Neuronal stem cell (in vitro differentiated cells): Measurements from ENCODE around the gene FBXL7.

Experiments
- DNase-seq: peaks from one replicate; pipeline ENCODE4 v3.0.0-alpha.2; 2013; ENCODE audit warnings: low spot score
- H2AFZ ChIP-seq: one replicate; pipeline ENCODE4 v1.6.1; 2013; ENCODE audit warnings: mild to moderate bottlenecking, low read length, inconsistent platforms
- H2AK5ac ChIP-seq: 2 replicates; pipeline ENCODE4 v1.6.1; 2013; ENCODE audit warnings: low read depth, mild to moderate bottlenecking, inconsistent platforms, low read length, moderate library complexity, mixed read lengths
- H2BK120ac ChIP-seq: 2 replicates; pipeline ENCODE4 v1.6.1; 2013; ENCODE audit warnings: low read depth, mild to moderate bottlenecking, inconsistent platforms, low read length, moderate library complexity, mixed read lengths
- H2BK12ac ChIP-seq: one replicate; pipeline ENCODE4 v1.6.1; 2013; ENCODE audit warnings: low read length, inconsistent platforms
- H2BK15ac ChIP-seq: 2 replicates; pipeline ENCODE4 v1.6.1; 2013; ENCODE audit warnings: mild to moderate bottlenecking, low read length, inconsistent platforms, mixed read lengths
- H2BK5ac ChIP-seq: one replicate; pipeline ENCODE4 v1.6.1; 2013; ENCODE audit warnings: inconsistent platforms, mild to moderate bottlenecking, low read length, moderate library complexity
- H3K14ac ChIP-seq: one replicate; pipeline ENCODE4 v1.6.1; 2013; ENCODE audit warnings: low read length, inconsistent platforms
- H3K18ac ChIP-seq: 2 replicates; pipeline ENCODE4 v1.6.1; 2013; ENCODE audit warnings: low read length, inconsistent platforms
- H3K23ac ChIP-seq: 2 replicates; pipeline ENCODE4 v1.6.1; 2013; ENCODE audit warnings: low read depth, mild to moderate bottlenecking, mixed read lengths, low read length, inconsistent platforms; ENCODE audit not compliant: poor library complexity
- H3K27ac ChIP-seq: replicated peaks from 3 replicates; pipeline ENCODE4 v1.5.1; 2013; ENCODE audit warnings: low read length, inconsistent platforms
- H3K27me3 ChIP-seq, 3 experiments: 2 replicates each; pipeline ENCODE4 v1.6.1; 2013; ENCODE audit warnings: low read length in 3 of 3, mild to moderate bottlenecking in 2 of 3, inconsistent platforms in 1 of 3, low read depth in 1 of 3, mixed read lengths in 1 of 3, moderate library complexity in 1 of 3; ENCODE audit not compliant: control insufficient read depth in 3 of 3, insufficient read depth in 3 of 3
- H3K36me3 ChIP-seq, 2 donors: replicated peaks in 1 of 2; 2 replicates each; pipeline ENCODE4 v1.6.1; 2013; ENCODE audit warnings: low read length in 2 of 2; ENCODE audit not compliant: control insufficient read depth in 2 of 2, insufficient read depth in 2 of 2
- H3K4ac ChIP-seq: 2 replicates; pipeline ENCODE4 v1.6.1; 2013; ENCODE audit warnings: inconsistent platforms, mild to moderate bottlenecking, low read length, moderate library complexity
- H3K4me1 ChIP-seq, 2 donors: 1 replicate in 1 of 2; 2 replicates in 1 of 2; pipeline ENCODE4 v1.6.1; 2013; ENCODE audit warnings: low read length in 2 of 2, low read depth in 1 of 2; ENCODE audit not compliant: control insufficient read depth in 2 of 2, insufficient read depth in 1 of 2
- H3K4me2 ChIP-seq: one replicate; pipeline ENCODE4 v1.6.1; 2013; ENCODE audit warnings: mild to moderate bottlenecking, low read length, inconsistent platforms; ENCODE audit not compliant: insufficient read depth, poor library complexity, severe bottlenecking
- H3K4me3 ChIP-seq, 2 donors: 2 replicates each; pipeline ENCODE4 v1.5.1; 2013; ENCODE audit warnings: low read length in 2 of 2, mild to moderate bottlenecking in 2 of 2, inconsistent platforms in 1 of 2, moderate library complexity in 1 of 2
- H3K79me1 ChIP-seq: one replicate; pipeline ENCODE4 v1.6.1; 2013; ENCODE audit warnings: low read depth, mild to moderate bottlenecking, inconsistent platforms, low read length, moderate library complexity
- H3K9ac ChIP-seq: one replicate; pipeline ENCODE4 v1.6.1; 2013; ENCODE audit warnings: mild to moderate bottlenecking, low read depth, low read length, inconsistent platforms; ENCODE audit not compliant: poor library complexity
- H3K9me3 ChIP-seq, 2 donors: replicated peaks in 1 of 2; 2 replicates each; pipeline versions ENCODE3 to v1.6.1; 2013; ENCODE audit warnings: low read length in 2 of 2, mild to moderate bottlenecking in 2 of 2, inconsistent platforms in 1 of 2, low read depth in 1 of 2, mixed read lengths in 1 of 2, moderate library complexity in 1 of 2; ENCODE audit not compliant: control insufficient read depth in 2 of 2, insufficient read depth in 1 of 2
- H4K8ac ChIP-seq: one replicate; pipeline ENCODE4 v1.6.1; 2013; ENCODE audit warnings: low read depth, mild to moderate bottlenecking, inconsistent platforms, low read length, moderate library complexity
- H4K91ac ChIP-seq: one replicate; pipeline ENCODE4 v1.6.1; 2013; ENCODE audit warnings: low read length, low read depth, mild to moderate bottlenecking, inconsistent platforms; ENCODE audit not compliant: poor library complexity
- WGBS, 2 donors: extraction: QIAGEN DNeasy Blood & Tissue Kit; methylation state at CpG; one replicate each; pipeline ENCODE4 v1.1.7; 2013; ENCODE audit warnings: missing lambda C conversion rate in 2 of 2, mixed read lengths in 1 of 2; ENCODE audit not compliant: insufficient read length in 2 of 2, insufficient replicate concordance in 1 of 2; ENCODE audit errors: extremely low coverage in 2 of 2; 5-methylcytosine and 5-hydroxymethylcytosine counted together

Gene FBXL7

GRCh38 chr5:15694696-15695214, 194.8 kb downstream of the FBXL7 start:
- Histone ChIP-seq H3K4me3 (no peak overlapping the region), H4K8ac (no peak overlapping the region)
- WGBS, 2 donors, result no CpG with 5 or more reads among the region's 2 CpGs

DNA sequence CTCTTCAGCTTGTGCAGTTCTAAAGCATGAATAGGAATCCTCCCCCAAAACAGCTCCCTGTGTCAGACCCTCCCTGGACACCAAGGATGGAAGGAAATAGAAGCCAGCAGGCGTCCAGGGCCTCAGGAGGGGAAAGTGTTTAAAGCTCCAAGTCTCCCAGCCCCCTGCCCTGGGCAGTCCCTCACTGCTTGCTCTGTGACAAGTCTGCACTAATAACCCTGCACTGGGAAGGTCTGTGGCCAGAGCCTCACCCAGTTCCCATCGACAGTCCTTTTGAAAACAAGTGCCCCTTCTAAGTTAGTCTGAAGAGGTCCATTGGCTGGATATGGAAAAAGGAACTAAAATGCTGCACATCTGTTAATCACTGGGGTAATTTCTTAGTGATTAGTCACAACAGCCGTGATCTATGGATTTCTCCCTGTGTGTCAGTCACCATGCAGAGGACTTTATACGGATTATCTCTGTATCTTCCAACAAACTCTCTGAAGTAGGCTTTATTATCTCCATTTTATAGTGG, 195.3 kb downstream of the FBXL7 start:
- no peak overlapping the region for H4K8ac ChIP-seq
- H3K14ac ChIP-seq, result no peak overlapping the region
- no peak overlapping the region for H2BK120ac ChIP-seq
- H3K4ac ChIP-seq, result no peak overlapping the region
- no peaks in the 10 kb centered on the region for H3K36me3 ChIP-seq
- no peak overlapping the region for H3K27ac ChIP-seq
- H2BK12ac ChIP-seq, result no peak overlapping the region
- no peak overlapping the region for H3K4me2 ChIP-seq
- peaks cover 6 to 15% of the 10 kb centered on the region in 2 donors for H3K4me1 ChIP-seq
- no peak overlapping the region for H2AFZ ChIP-seq
- no peak overlapping the region for H3K9ac ChIP-seq
- no peak overlapping the region for H2AK5ac ChIP-seq
- no CpG with 5 or more reads among the region's 4 CpGs for WGBS, 2 donors
- no peak overlapping the region for H2BK15ac ChIP-seq
- no peak overlapping the region for H2BK5ac ChIP-seq
- no peak overlapping the region for H3K18ac ChIP-seq
- H4K91ac ChIP-seq, result no peak overlapping the region
- DNase-seq, result no peak
- H3K79me1 ChIP-seq, result peaks cover 2% of the 10 kb centered on the region
- H3K23ac ChIP-seq, result no peak overlapping the region
- H3K27me3 ChIP-seq, result no peaks in the 10 kb centered on the region
- H3K9me3 ChIP-seq, result peaks cover 0 to 3% of the 10 kb centered on the region in 2 donors
- no peak overlapping the region for H3K4me3 ChIP-seq

More at GRCh38 chr5:15694696-15695214, 194.8 kb downstream of the FBXL7 start:
- no peak overlapping the region for H3K4ac ChIP-seq
- no peak overlapping the region for H2AFZ ChIP-seq
- H3K23ac ChIP-seq, result no peak overlapping the region
- H2BK15ac ChIP-seq, result no peak overlapping the region
- H2BK5ac ChIP-seq, result no peak overlapping the region
- no peak overlapping the region for H2AK5ac ChIP-seq
- H3K27me3 ChIP-seq, result no peaks in the 10 kb centered on the region
- H3K27ac ChIP-seq, result no peak overlapping the region
- no peaks in the 10 kb centered on the region for H3K36me3 ChIP-seq
- peaks cover 6 to 15% of the 10 kb centered on the region in 2 donors for H3K4me1 ChIP-seq
- no peak overlapping the region for H3K4me2 ChIP-seq
- no peak overlapping the region for H3K9ac ChIP-seq
- H3K9me3 ChIP-seq, result peaks cover 0 to 3% of the 10 kb centered on the region in 2 donors
- no peak overlapping the region for H2BK12ac ChIP-seq
- DNase-seq, result no peak
- H4K91ac ChIP-seq, result no peak overlapping the region
- H2BK120ac ChIP-seq, result no peak overlapping the region
- peaks cover 2% of the 10 kb centered on the region for H3K79me1 ChIP-seq
- no peak overlapping the region for H3K14ac ChIP-seq
- no peak overlapping the region for H3K18ac ChIP-seq

GRCh38 chr5:15700373-15700772, 200.4 kb downstream of the FBXL7 start:
- Histone ChIP-seq H3K9me3 (no peaks in the 10 kb centered on the region), H3K9ac (no peak overlapping the region), H2BK120ac (no peak overlapping the region), H3K27ac (no peak overlapping the region), H3K4ac (no peak overlapping the region), H3K18ac (no peak overlapping the region), H3K4me3 (no peak overlapping the region), H2BK5ac (no peak overlapping the region), H3K79me1 (no peaks in the 10 kb centered on the region), H4K91ac (no peak overlapping the region), H3K36me3 (no peaks in the 10 kb centered on the region), H4K8ac (no peak overlapping the region), H2AFZ (no peak overlapping the region), H2AK5ac (no peak overlapping the region), H2BK15ac (no peak overlapping the region), H3K4me1 (peaks cover 2 to 10% of the 10 kb centered on the region in 2 donors), H2BK12ac (no peak overlapping the region), H3K23ac (no peak overlapping the region), H3K4me2 (no peak overlapping the region), H3K14ac (no peak overlapping the region), H3K27me3 (no peaks in the 10 kb centered on the region)
- no CpG with 5 or more reads among the region's 2 CpGs for WGBS, 2 donors
- no peak for DNase-seq

DNA sequence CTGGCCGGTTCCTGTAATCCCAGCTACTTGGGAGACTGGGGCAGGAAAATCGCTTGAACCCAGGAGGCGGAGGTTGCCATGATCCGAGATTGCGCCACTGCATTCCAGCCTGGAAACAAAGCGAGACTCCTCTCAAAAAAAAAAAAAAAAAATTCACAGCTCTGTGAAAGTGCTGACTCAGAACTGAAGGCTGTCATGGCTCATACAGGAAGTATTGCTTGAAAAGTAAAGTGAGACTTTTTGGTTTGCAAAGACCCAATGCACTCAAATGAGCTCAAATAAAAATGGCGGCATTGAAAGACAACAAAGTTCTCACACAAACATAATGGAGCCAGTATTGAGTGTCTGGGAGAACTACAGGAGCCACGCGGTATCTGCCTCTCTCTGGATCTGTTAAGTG, 202.1 kb downstream of the FBXL7 start:
- Histone ChIP-seq H4K8ac (no peak overlapping the region), H3K4me2 (no peak overlapping the region), H3K27me3 (no peaks in the 10 kb centered on the region), H2BK120ac (no peak overlapping the region), H2BK5ac (no peak overlapping the region), H3K4me3 (no peak overlapping the region), H2BK15ac (no peak overlapping the region), H3K79me1 (no peaks in the 10 kb centered on the region), H2AK5ac (no peak overlapping the region), H3K9ac (no peak overlapping the region), H3K36me3 (no peaks in the 10 kb centered on the region), H3K4me1 (peaks cover 2 to 9% of the 10 kb centered on the region in 2 donors), H2BK12ac (no peak overlapping the region), H3K4ac (no peak overlapping the region), H3K18ac (no peak overlapping the region), H3K27ac (no peak overlapping the region), H3K14ac (no peak overlapping the region), H2AFZ (no peak overlapping the region), H3K23ac (no peak overlapping the region), H3K9me3 (no peaks in the 10 kb centered on the region), H4K91ac (no peak overlapping the region)
- DNase-seq, result no peak
- no CpG with 5 or more reads among the region's 9 CpGs for WGBS, 2 donors
